Measurements from ENCODE around the gene PCK2. TPM values are rescaled to one million over a fixed set of nuclear protein-coding genes. Genes with fewer than 3 reads are reported as not detected.
A peak's percentile ranks its signal among the peaks of the same experiment; 100 is the strongest.

Gene PCK2
- total and polyA plus RNA-seq, 2 of the 13 experiments (the other 11 are each of a cell fraction or from before 2014, with no cell fraction given), result 129 to 272 TPM

DNA sequence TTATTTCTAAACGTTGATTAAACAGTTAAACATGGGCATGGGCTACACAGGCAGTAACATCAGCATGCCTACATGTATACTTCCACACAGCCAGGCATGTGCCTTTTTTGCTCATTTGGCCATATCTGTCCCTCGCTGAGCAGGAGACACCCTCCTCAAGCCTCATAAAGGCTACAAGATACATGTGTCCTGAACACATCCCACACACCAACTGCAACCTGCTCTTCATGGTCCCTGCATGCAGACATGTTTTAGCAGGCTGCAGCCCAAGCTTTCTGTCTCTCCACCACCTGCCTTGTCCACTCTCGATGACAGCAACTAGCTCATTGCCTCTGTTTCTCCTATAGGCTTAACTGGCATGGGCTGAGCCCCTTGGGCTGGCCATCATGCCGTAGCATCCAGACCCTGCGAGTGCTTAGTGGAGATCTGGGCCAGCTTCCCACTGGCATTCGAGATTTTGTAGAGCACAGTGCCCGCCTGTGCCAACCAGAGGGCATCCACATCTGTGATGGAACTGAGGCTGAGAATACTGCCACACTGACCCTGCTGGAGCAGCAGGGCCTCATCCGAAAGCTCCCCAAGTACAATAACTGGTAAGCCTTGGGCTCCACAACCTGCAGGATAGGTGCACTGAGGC, 2.6 kb downstream of the PCK2 start (continued):
- TF ChIP-seq, protein P1, sequence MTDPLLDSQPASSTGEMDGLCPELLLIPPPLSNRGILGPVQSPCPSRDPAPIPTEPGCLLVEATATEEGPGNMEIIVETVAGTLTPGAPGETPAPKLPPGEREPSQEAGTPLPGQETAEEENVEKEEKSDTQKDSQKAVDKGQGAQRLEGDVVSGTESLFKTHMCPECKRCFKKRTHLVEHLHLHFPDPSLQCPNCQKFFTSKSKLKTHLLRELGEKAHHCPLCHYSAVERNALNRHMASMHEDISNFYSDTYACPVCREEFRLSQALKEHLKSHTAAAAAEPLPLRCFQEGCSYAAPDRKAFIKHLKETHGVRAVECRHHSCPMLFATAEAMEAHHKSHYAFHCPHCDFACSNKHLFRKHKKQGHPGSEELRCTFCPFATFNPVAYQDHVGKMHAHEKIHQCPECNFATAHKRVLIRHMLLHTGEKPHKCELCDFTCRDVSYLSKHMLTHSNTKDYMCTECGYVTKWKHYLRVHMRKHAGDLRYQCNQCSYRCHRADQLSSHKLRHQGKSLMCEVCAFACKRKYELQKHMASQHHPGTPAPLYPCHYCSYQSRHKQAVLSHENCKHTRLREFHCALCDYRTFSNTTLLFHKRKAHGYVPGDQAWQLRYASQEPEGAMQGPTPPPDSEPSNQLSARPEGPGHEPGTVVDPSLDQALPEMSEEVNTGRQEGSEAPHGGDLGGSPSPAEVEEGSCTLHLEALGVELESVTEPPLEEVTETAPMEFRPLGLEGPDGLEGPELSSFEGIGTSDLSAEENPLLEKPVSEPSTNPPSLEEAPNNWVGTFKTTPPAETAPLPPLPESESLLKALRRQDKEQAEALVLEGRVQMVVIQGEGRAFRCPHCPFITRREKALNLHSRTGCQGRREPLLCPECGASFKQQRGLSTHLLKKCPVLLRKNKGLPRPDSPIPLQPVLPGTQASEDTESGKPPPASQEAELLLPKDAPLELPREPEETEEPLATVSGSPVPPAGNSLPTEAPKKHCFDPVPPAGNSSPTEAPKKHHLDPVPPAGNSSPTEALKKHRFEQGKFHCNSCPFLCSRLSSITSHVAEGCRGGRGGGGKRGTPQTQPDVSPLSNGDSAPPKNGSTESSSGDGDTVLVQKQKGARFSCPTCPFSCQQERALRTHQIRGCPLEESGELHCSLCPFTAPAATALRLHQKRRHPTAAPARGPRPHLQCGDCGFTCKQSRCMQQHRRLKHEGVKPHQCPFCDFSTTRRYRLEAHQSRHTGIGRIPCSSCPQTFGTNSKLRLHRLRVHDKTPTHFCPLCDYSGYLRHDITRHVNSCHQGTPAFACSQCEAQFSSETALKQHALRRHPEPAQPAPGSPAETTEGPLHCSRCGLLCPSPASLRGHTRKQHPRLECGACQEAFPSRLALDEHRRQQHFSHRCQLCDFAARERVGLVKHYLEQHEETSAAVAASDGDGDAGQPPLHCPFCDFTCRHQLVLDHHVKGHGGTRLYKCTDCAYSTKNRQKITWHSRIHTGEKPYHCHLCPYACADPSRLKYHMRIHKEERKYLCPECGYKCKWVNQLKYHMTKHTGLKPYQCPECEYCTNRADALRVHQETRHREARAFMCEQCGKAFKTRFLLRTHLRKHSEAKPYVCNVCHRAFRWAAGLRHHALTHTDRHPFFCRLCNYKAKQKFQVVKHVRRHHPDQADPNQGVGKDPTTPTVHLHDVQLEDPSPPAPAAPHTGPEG (CRISPR knock-in tag; IDR thresholded peaks at IDR 0.05), result peak; percentile 33; the same call in 1 of the 2 replicates
- TF ChIP-seq CREB1 (IDR thresholded peaks at IDR 0.05), result no peak
- no peak for TF ChIP-seq CREB1 (CRISPR knock-in tag; IDR thresholded peaks at IDR 0.05)
- TF ChIP-seq, protein P2, sequence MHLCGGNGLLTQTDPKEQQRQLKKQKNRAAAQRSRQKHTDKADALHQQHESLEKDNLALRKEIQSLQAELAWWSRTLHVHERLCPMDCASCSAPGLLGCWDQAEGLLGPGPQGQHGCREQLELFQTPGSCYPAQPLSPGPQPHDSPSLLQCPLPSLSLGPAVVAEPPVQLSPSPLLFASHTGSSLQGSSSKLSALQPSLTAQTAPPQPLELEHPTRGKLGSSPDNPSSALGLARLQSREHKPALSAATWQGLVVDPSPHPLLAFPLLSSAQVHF (CRISPR knock-in tag; IDR thresholded peaks at IDR 0.05), result no peak
- TF ChIP-seq ZNF451 (CRISPR knock-in tag; IDR thresholded peaks at IDR 0.05), result no peak
- no peak for TF ChIP-seq FOSL2 (CRISPR knock-in tag; IDR thresholded peaks at IDR 0.05)
- TF ChIP-seq, protein P3, sequence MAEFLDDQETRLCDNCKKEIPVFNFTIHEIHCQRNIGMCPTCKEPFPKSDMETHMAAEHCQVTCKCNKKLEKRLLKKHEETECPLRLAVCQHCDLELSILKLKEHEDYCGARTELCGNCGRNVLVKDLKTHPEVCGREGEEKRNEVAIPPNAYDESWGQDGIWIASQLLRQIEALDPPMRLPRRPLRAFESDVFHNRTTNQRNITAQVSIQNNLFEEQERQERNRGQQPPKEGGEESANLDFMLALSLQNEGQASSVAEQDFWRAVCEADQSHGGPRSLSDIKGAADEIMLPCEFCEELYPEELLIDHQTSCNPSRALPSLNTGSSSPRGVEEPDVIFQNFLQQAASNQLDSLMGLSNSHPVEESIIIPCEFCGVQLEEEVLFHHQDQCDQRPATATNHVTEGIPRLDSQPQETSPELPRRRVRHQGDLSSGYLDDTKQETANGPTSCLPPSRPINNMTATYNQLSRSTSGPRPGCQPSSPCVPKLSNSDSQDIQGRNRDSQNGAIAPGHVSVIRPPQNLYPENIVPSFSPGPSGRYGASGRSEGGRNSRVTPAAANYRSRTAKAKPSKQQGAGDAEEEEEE (CRISPR knock-in tag; IDR thresholded peaks at IDR 0.05; ENCODE audit: borderline replicate concordance), result no peak
- TF ChIP-seq ZNF101 (CRISPR knock-in tag; IDR thresholded peaks at IDR 0.05; ENCODE audit: borderline replicate concordance, low read depth), result no peak
- no peak; the same call in 1 of the 2 replicates for TF ChIP-seq ZMYM3 (CRISPR knock-in tag; IDR thresholded peaks at IDR 0.05)
- no peak for TF ChIP-seq XRCC5 (optimal IDR thresholded peaks at IDR 0.05; ENCODE audit: low read length)
- no peak for TF ChIP-seq REXO4 (CRISPR knock-in tag; IDR thresholded peaks at IDR 0.05; ENCODE audit: borderline replicate concordance)
- TF ChIP-seq, protein P4, sequence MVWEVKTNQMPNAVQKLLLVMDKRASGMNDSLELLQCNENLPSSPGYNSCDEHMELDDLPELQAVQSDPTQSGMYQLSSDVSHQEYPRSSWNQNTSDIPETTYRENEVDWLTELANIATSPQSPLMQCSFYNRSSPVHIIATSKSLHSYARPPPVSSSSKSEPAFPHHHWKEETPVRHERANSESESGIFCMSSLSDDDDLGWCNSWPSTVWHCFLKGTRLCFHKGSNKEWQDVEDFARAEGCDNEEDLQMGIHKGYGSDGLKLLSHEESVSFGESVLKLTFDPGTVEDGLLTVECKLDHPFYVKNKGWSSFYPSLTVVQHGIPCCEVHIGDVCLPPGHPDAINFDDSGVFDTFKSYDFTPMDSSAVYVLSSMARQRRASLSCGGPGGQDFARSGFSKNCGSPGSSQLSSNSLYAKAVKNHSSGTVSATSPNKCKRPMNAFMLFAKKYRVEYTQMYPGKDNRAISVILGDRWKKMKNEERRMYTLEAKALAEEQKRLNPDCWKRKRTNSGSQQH (CRISPR knock-in tag; IDR thresholded peaks at IDR 0.05; ENCODE audit: low read depth), result no peak
- TF ChIP-seq, protein P5, sequence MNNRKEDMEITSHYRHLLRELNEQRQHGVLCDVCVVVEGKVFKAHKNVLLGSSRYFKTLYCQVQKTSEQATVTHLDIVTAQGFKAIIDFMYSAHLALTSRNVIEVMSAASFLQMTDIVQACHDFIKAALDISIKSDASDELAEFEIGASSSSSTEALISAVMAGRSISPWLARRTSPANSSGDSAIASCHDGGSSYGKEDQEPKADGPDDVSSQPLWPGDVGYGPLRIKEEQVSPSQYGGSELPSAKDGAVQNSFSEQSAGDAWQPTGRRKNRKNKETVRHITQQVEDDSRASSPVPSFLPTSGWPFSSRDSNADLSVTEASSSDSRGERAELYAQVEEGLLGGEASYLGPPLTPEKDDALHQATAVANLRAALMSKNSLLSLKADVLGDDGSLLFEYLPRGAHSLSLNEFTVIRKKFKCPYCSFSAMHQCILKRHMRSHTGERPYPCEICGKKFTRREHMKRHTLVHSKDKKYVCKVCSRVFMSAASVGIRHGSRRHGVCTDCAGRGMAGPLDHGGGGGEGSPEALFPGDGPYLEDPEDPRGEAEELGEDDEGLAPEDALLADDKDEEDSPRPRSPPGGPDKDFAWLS (CRISPR knock-in tag; IDR thresholded peaks at IDR 0.05; ENCODE audit: borderline replicate concordance), result no peak; the same call in 1 of the 2 replicates
- no peak for TF ChIP-seq NFIC (IDR thresholded peaks at IDR 0.05; ENCODE audit: low read length)
- TF ChIP-seq ZNF460 (CRISPR knock-in tag; IDR thresholded peaks at IDR 0.05; ENCODE audit: borderline replicate concordance), result no peak
- TF ChIP-seq RBM39 (IDR thresholded peaks at IDR 0.05; ENCODE audit: low read depth, low read length, poor library complexity, severe bottlenecking), result no peak
- TF ChIP-seq FOXK1 (CRISPR knock-in tag; IDR thresholded peaks at IDR 0.05; ENCODE audit: borderline replicate concordance, low read depth), result no peak
- no peak for TF ChIP-seq EHMT2 (IDR thresholded peaks at IDR 0.05; ENCODE audit: borderline replicate concordance, low read depth, low read length)
